ENCODE results near the gene CCT8L2.
"Not testable (repeated sequence)": the region's sequence is repeated elsewhere in the genome, so short reads cannot be mapped to it uniquely, and the experiment has no call there.

- not testable (repeated sequence) for TF ChIP-seq JUN (IDR thresholded peaks at IDR 0.05; ENCODE audit: borderline replicate concordance, insufficient read depth, insufficient read length, low read depth); CTCF (IDR thresholded peaks at IDR 0.05; ENCODE audit: extremely low read depth in 1 of 2, insufficient read depth in 1 of 2, low read depth in 1 of 2, low read length in 2 of 2); POLR2AphosphoS5 (IDR thresholded peaks at IDR 0.05; ENCODE audit: insufficient read depth, low read depth, low read length); POLR2A (IDR thresholded peaks at IDR 0.05; ENCODE audit: low read depth, low read length); FOS (IDR thresholded peaks at IDR 0.05; ENCODE audit: borderline replicate concordance, insufficient read depth, low read length)
- TF ChIP-seq, protein P1, sequence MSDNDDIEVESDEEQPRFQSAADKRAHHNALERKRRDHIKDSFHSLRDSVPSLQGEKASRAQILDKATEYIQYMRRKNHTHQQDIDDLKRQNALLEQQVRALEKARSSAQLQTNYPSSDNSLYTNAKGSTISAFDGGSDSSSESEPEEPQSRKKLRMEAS (IDR thresholded peaks at IDR 0.05; ENCODE audit: insufficient read depth, insufficient read length) = not testable (repeated sequence)
These were observed 27.6 kb downstream of the CCT8L2 start for GRCh38 chr22:16564837-16565584.

All from endothelial cell of umbilical vein (primary cell).